ENCODE data around the gene CCDC82. TPM values are rescaled to one million over a fixed set of nuclear protein-coding genes. Genes with fewer than 3 reads are reported as not detected.

Gene CCDC82
- total RNA-seq, 1 experiment from 2014 or later = 15.8 TPM

GRCh38 chr11:96335388-96335787 is 54.3 kb downstream of the CCDC82 start:
- Mint-ChIP-seq H3K27ac (ENCODE audit: low read depth, unreplicated experiment) (no peak overlapping the region), H3K36me3 (ENCODE audit: insufficient read depth, unreplicated experiment) (peaks cover 6% of the 10 kb centered on the region), H3K4me1 (ENCODE audit: insufficient read depth, unreplicated experiment) (peaks cover 57% of the 10 kb centered on the region), H3K4me3 (ENCODE audit: unreplicated experiment) (no peak overlapping the region), H3K27me3 (ENCODE audit: insufficient read depth, unreplicated experiment) (no peaks in the 10 kb centered on the region), H3K9me3 (ENCODE audit: unreplicated experiment) (no peaks in the 10 kb centered on the region)
- BruUV-seq (replicated peaks) = no TSS peak
- no peak for DNase-seq (ENCODE audit: unreplicated experiment)
- intact Hi-C loops (cut with micrococcal nuclease) = no loop called here
- POLR2A ChIA-PET = interaction anchor here (0.7 to 4.9 kb wide), 4 partner anchors 10 to 60 kb away, joined by 3 to 20 read pairs (median 3); no protein-coding TSS in a partner anchor
- no peak for TF ChIP-seq CTCF (IDR thresholded peaks at IDR 0.05; ENCODE audit: unreplicated experiment)
- CTCF ChIA-PET = interaction anchor here (0.6 to 11.2 kb wide), 3 partner anchors 27 to 280 kb away, joined by 3 to 202 read pairs (median 6); no protein-coding TSS in a partner anchor

DNA sequence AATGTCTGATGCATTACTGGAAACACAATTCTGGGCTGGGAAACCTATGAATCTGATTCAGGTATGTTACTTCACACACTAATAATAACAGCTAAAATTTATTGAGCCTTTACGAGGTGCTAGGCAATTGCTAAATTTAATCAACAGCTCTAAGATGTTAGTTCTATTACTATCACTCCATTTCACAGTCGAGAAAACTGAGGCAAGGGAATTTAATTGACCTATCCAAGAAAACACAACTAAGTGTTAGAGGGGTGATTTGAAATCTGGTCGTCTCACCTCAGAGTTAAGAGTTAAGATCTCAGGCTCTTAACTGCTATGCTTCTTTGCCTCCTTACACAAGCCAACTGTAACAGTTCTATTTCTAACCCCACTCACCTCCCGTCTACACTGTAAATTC is 55.5 kb downstream of the CCDC82 start:
- peaks cover 58% of the 10 kb centered on the region for H3K4me1 Mint-ChIP-seq (ENCODE audit: insufficient read depth, unreplicated experiment)

DNA sequence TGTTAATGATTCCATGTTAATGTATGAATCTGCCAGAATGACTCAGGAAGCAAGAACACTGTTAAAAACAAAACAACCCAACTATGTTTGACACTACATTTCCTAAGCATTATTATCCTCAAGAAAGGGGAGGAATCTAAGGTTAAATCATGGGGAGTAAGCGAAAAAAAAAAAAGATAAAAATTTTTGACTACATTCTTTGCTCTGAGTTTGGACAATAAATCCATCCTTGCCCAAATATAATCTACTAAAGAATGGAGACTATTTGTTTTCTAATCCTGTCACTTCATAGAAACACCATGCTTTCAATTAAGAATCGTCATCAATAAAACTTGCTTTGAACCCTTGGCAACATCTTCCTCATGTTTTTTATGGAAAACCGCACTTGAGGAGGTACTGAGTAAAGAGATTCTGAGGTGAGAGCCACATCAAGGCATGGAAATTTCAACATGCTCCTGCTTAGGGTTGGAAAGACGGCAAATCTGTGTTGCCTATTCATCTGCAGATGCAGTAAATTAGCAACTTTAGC is 56.5 kb downstream of the CCDC82 start:
- CTCF ChIA-PET = interaction anchor here (0.8 to 2.1 kb wide), 3 partner anchors 10 to 26 kb away, joined by 3 to 8 read pairs (median 3); partner anchors contain the start of gene MAML2
- peaks cover 6% of the 10 kb centered on the region for H3K36me3 Mint-ChIP-seq (ENCODE audit: insufficient read depth, unreplicated experiment)
- no peak overlapping the region for H3K4me3 Mint-ChIP-seq (ENCODE audit: unreplicated experiment)
- POLR2A ChIA-PET = interaction anchor here (1.0 to 1.6 kb wide), 2 partner anchors 26 to 49 kb away, joined by 3 to 5 read pairs; no protein-coding TSS in a partner anchor
- no peak for DNase-seq (ENCODE audit: unreplicated experiment)
- TF ChIP-seq CTCF (IDR thresholded peaks at IDR 0.05; ENCODE audit: unreplicated experiment) = no peak
- intact Hi-C loops (cut with micrococcal nuclease) = no loop called here
- peak overlapping the region; percentile 39 for H3K27ac Mint-ChIP-seq (ENCODE audit: low read depth, unreplicated experiment)
- BruUV-seq (replicated peaks) = no TSS peak
- H3K4me1 Mint-ChIP-seq (ENCODE audit: insufficient read depth, unreplicated experiment) = peaks cover 58% of the 10 kb centered on the region
- H3K9me3 Mint-ChIP-seq (ENCODE audit: unreplicated experiment) = no peaks in the 10 kb centered on the region
- no peaks in the 10 kb centered on the region for H3K27me3 Mint-ChIP-seq (ENCODE audit: insufficient read depth, unreplicated experiment)

More for the DNA sequence above, 55.5 kb downstream of the CCDC82 start:
- Mint-ChIP-seq H3K4me3 (ENCODE audit: unreplicated experiment) (no peak overlapping the region), H3K27ac (ENCODE audit: low read depth, unreplicated experiment) (no peak overlapping the region), H3K36me3 (ENCODE audit: insufficient read depth, unreplicated experiment) (peaks cover 6% of the 10 kb centered on the region), H3K9me3 (ENCODE audit: unreplicated experiment) (no peaks in the 10 kb centered on the region), H3K27me3 (ENCODE audit: insufficient read depth, unreplicated experiment) (no peaks in the 10 kb centered on the region)
- intact Hi-C loops (cut with micrococcal nuclease) = no loop called here
- TF ChIP-seq CTCF (IDR thresholded peaks at IDR 0.05; ENCODE audit: unreplicated experiment) = no peak
- ChIA-PET CTCF (interaction anchor here (11.2 kb wide), 1 partner anchor 25 kb away, joined by 202 read pairs; no protein-coding TSS in a partner anchor), POLR2A (interaction anchor here (0.6 kb wide), 1 partner anchor 1206 kb away, joined by 3 read pairs; no protein-coding TSS in a partner anchor)
- no TSS peak for BruUV-seq (replicated peaks)
- DNase-seq (ENCODE audit: unreplicated experiment) = no peak

DNA sequence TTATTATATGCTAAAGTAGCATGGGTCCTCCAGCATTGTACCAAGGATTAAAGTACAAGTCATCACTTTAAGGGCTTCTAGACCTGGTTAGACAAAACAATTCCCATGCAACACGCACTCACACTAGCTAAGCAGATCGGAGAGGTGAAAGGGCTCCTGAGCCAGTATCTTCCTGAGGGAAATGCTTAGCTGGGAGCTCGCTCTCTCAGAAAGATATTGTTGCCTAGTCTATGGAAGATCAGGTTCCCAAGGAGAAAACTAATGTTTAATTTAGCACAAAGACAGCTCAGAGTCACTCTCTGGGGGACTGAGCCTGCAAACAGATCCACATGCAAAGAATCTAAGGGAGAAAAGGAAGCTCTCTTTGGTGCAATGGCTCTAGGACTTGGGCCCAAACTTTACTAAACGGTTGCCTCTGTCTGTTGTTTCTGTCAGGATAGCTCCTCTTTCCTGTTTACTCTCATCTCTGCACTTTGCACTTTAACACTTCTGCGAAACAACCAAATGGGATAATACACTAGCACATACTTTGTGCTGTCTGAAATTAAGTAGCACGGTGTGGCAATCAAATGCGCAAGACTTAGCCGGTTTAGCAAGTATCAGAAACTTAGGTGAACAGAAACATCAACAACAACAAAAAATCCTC is 57.5 kb downstream of the CCDC82 start:
- Mint-ChIP-seq H3K4me1 (ENCODE audit: insufficient read depth, unreplicated experiment) (peaks cover 50% of the 10 kb centered on the region), H3K4me3 (ENCODE audit: unreplicated experiment) (peak overlapping the region; percentile 31), H3K27me3 (ENCODE audit: insufficient read depth, unreplicated experiment) (no peaks in the 10 kb centered on the region), H3K36me3 (ENCODE audit: insufficient read depth, unreplicated experiment) (peaks cover 6% of the 10 kb centered on the region), H3K9me3 (ENCODE audit: unreplicated experiment) (no peaks in the 10 kb centered on the region), H3K27ac (ENCODE audit: low read depth, unreplicated experiment) (peak overlapping the region; percentile 39)
- intact Hi-C loops (cut with micrococcal nuclease) = no loop called here
- no peak for TF ChIP-seq CTCF (IDR thresholded peaks at IDR 0.05; ENCODE audit: unreplicated experiment)
- BruUV-seq (replicated peaks) = no TSS peak
- CTCF ChIA-PET = interaction anchor here (0.6 to 2.1 kb wide), 7 partner anchors 9 to 583 kb away, joined by 3 to 8 read pairs (median 3); partner anchors contain the start of gene MAML2
- POLR2A ChIA-PET = interaction anchor here (0.8 to 1.6 kb wide), 3 partner anchors 9 to 50 kb away, joined by 3 to 5 read pairs (median 3); no protein-coding TSS in a partner anchor
- DNase-seq (ENCODE audit: unreplicated experiment) = no peak

All from MCF 10A (cell line).